Measurements from ENCODE around the gene TPCN1. TPM values are rescaled to one million over a fixed set of nuclear protein-coding genes. Genes with fewer than 3 reads are reported as not detected.

Gene TPCN1
- total RNA-seq, 1 experiment from 2014 or later, result 19.0 TPM

DNA sequence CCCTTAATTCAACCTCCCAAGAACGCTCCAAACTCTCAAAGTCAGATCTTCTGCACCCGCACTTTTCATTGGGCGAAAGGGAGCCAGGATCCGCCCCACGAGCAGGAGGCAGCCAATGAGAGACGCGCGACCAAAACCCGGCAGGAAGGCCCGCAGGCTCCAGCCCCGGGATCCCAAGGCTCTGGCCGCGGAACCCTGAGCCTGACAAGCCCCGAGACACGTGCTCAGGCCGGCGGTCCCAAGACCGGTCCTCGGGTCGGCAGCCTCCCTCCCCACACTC is 36.4 kb upstream of the TPCN1 start:
- intact Hi-C loops (cut with micrococcal nuclease), result no loop called here
- peak overlapping the region; percentile 86 for H2AFZ ChIP-seq (ENCODE audit: low read length)
- DNase-seq, result peak; percentile 89
- peaks cover 24% of the 10 kb centered on the region for H3K4me1 ChIP-seq (ENCODE audit: insufficient read depth, low read length)
- peak overlapping the region; percentile 91 for H3K27ac ChIP-seq (ENCODE audit: low read length)
- ATAC-seq, result peak; percentile 87
- peaks cover 28% of the 10 kb centered on the region for H3K36me3 ChIP-seq (ENCODE audit: low read depth, low read length)
- CTCF ChIA-PET, result no interaction called here
- H3K79me2 ChIP-seq (ENCODE audit: low read length), result peaks cover 82% of the 10 kb centered on the region
- H3K9me2 ChIP-seq (replicated peaks; ENCODE audit: low read length), result no peaks in the 10 kb centered on the region
- H3K4me2 ChIP-seq (ENCODE audit: low read length), result peak overlapping the region; percentile 90
- BruUV-seq (replicated peaks), result TSS peak; percentile 47
- H3K4me3 ChIP-seq (ENCODE audit: low read length), result peak overlapping the region; percentile 95
- no peaks in the 10 kb centered on the region for H3K9me3 ChIP-seq (ENCODE audit: low read length)
- peak overlapping the region; percentile 100 for H3K9ac ChIP-seq (ENCODE audit: low read length)
- H3K27me3 ChIP-seq (ENCODE audit: low read length), result no peaks in the 10 kb centered on the region
- no peaks in the 10 kb centered on the region for H3F3A ChIP-seq (ENCODE audit: low read length, unreplicated experiment)
- H4K20me1 ChIP-seq (ENCODE audit: low read length), result peaks cover 38% of the 10 kb centered on the region
- TF ChIP-seq EZH2 (IDR thresholded peaks at IDR 0.05; ENCODE audit: low read length, unreplicated experiment) (no peak), CTCF (conservative IDR thresholded peaks at IDR 0.05; ENCODE audit: low read depth, low read length) (no peak), EZH2phosphoT487 (IDR thresholded peaks at IDR 0.05; ENCODE audit: borderline replicate concordance, low read length) (no peak)
- POLR2A ChIA-PET (ENCODE audit: unreplicated experiment), result interaction anchor here (0.6 to 0.7 kb wide), 3 partner anchors 55 to 1402 kb away, joined by 3 to 18 read pairs (median 5); no protein-coding TSS in a partner anchor

DNA sequence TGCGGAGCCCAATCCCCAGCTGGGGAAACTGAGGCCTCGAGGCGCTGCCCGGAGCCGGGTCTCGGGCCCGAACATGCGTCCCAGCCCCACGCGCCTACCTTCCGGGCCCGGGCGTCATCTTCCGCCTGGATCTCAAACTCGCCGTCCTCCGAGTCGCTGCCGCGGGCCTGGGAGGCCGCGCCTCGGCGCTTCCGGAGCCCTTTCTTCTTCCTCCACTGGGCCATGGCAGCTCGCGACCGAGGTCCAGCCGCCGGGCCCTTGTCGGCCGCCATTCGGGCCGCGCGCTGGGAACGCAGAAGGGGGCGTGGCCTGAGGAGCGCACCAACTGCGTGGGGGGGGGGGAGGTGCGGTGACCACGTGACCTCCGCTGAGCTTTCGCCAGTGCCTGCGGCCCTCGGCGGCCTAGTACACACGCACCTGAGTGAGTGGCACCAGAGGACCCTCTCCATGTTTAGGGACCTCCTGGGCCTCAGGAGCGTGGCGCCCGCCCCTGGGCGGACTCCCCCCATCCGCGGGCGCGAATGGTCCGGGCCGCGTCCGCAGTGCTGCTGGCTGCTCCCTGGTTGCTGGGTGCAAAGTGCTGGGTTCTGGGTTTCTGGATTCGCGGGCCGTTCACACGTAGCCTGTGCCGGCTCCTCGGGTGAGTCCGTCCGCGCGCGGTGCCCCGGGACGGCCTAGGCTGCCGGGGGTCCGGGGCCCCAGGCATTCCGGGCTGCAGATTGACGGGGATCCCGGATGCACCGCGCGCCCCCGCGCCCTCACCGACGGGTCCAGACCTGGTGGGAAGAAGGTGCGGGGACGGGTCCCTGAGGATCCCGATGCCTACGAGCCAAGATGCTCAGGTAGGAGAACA is 35.9 kb upstream of the TPCN1 start, which contains the start of the genes DDX54 and RITA1:
DDX54 (minus strand) TSS at position 299 of the 853 bp plus-strand sequence; CDS start at position 272, 27 bp downstream.
RITA1 (plus strand) TSS at position 542 of the 853 bp plus-strand sequence. CDS start 1,026 bp downstream, outside the sequence.
- Histone ChIP-seq H2AFZ (ENCODE audit: low read length) (peak within 1 kb of the TSS; percentile 86), H3F3A (ENCODE audit: low read length, unreplicated experiment) (no peaks in the 10 kb centered on the region), H3K9me2 (replicated peaks; ENCODE audit: low read length) (no peaks in the 10 kb centered on the region), H3K4me3 (ENCODE audit: low read length) (peak within 1 kb of the TSS; percentile 95), H3K36me3 (ENCODE audit: low read depth, low read length) (peaks cover 23% of the 10 kb centered on the region), H3K27ac (ENCODE audit: low read length) (peak within 1 kb of the TSS; percentile 91), H3K9me3 (ENCODE audit: low read length) (no peaks in the 10 kb centered on the region), H3K4me2 (ENCODE audit: low read length) (peak within 1 kb of the TSS; percentile 90), H3K79me2 (ENCODE audit: low read length) (peaks cover 77% of the 10 kb centered on the region), H4K20me1 (ENCODE audit: low read length) (peaks cover 37% of the 10 kb centered on the region), H3K27me3 (ENCODE audit: low read length) (no peaks in the 10 kb centered on the region), H3K9ac (ENCODE audit: low read length) (peak within 1 kb of the TSS; percentile 100), H3K4me1 (ENCODE audit: insufficient read depth, low read length) (peaks cover 24% of the 10 kb centered on the region)
- ATAC-seq (peak; percentile 64), DNase-seq (peak; percentile 73)
- BruUV-seq (replicated peaks), result no TSS peak
- CTCF ChIA-PET, result no interaction called here
- TF ChIP-seq EZH2phosphoT487 (IDR thresholded peaks at IDR 0.05; ENCODE audit: borderline replicate concordance, low read length) (no peak), EZH2 (IDR thresholded peaks at IDR 0.05; ENCODE audit: low read length, unreplicated experiment) (no peak), CTCF (conservative IDR thresholded peaks at IDR 0.05; ENCODE audit: low read depth, low read length) (no peak)
- intact Hi-C loops (cut with micrococcal nuclease), result no loop called here
- POLR2A ChIA-PET (ENCODE audit: unreplicated experiment), result interaction anchor here (0.5 to 0.7 kb wide), 4 partner anchors 54 to 1401 kb away, joined by 3 to 18 read pairs (median 4); no protein-coding TSS in a partner anchor

DNA sequence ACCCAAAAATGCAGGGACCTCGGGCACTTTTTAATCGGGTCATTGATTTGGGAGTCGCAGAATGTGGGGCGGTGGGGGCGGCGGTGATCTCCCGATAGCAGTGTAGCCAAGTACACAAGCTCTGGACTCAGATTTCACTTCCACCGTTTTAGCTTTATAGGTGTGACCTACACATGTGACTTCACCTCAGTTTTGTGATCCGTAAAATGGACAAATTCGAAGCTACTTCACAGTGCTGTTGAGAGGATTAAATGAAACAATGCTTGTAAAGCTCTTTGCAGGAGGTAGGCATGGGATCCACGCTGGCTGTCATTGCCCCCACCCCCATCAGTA is 35.3 kb upstream of the TPCN1 start:
- no peaks in the 10 kb centered on the region for H3F3A ChIP-seq (ENCODE audit: low read length, unreplicated experiment)
- BruUV-seq (replicated peaks), result no TSS peak

More for the DNA sequence above, 35.3 kb upstream of the TPCN1 start:
- Histone ChIP-seq H3K4me2 (ENCODE audit: low read length) (peak overlapping the region; percentile 90), H3K27ac (ENCODE audit: low read length) (peak overlapping the region; percentile 91), H3K79me2 (ENCODE audit: low read length) (peaks cover 71% of the 10 kb centered on the region), H3K9me3 (ENCODE audit: low read length) (no peaks in the 10 kb centered on the region), H2AFZ (ENCODE audit: low read length) (peak overlapping the region; percentile 86), H3K4me1 (ENCODE audit: insufficient read depth, low read length) (peaks cover 24% of the 10 kb centered on the region), H3K9ac (ENCODE audit: low read length) (peak overlapping the region; percentile 100), H4K20me1 (ENCODE audit: low read length) (peaks cover 31% of the 10 kb centered on the region), H3K27me3 (ENCODE audit: low read length) (no peaks in the 10 kb centered on the region), H3K4me3 (ENCODE audit: low read length) (peak overlapping the region; percentile 95), H3K36me3 (ENCODE audit: low read depth, low read length) (peaks cover 17% of the 10 kb centered on the region), H3K9me2 (replicated peaks; ENCODE audit: low read length) (no peaks in the 10 kb centered on the region)
- peak; percentile 44 for DNase-seq
- ChIA-PET CTCF (no interaction called here), POLR2A (ENCODE audit: unreplicated experiment) (interaction anchor here (0.5 to 0.6 kb wide), 3 partner anchors 9 to 231 kb away, joined by 3 to 23 read pairs (median 4); no protein-coding TSS in a partner anchor)
- intact Hi-C loops (cut with micrococcal nuclease), result no loop called here
- no peak for TF ChIP-seq EZH2phosphoT487 (IDR thresholded peaks at IDR 0.05; ENCODE audit: borderline replicate concordance, low read length)
- TF ChIP-seq EZH2 (IDR thresholded peaks at IDR 0.05; ENCODE audit: low read length, unreplicated experiment), result no peak
- no peak for TF ChIP-seq CTCF (conservative IDR thresholded peaks at IDR 0.05; ENCODE audit: low read depth, low read length)
- ATAC-seq, result peak; percentile 5

Data from PC-3 (cell line).